BLaER1 treated with 17β-estradiol and CSF1 and Interleukin-3, amounts not matched to agents 10 nM and 100 nM (cell line): ENCODE data around the gene PARVB.

Experiments used
- H3K27ac ChIP-seq, 11 experiments: shearing (Covaris generic); formaldehyde crosslinking; 2 replicates each; pipeline ENCODE4 v1.8.1; 2022
- H3K27me3 ChIP-seq, 11 experiments: shearing (Covaris generic); formaldehyde crosslinking; 2 replicates each; pipeline ENCODE4 v1.8.1; 2022
- H3K36me3 ChIP-seq, 11 experiments: shearing (Covaris generic); formaldehyde crosslinking; 2 replicates each; pipeline ENCODE4 v1.8.1; 2022
- H3K4me1 ChIP-seq, 10 experiments: shearing (Covaris generic); formaldehyde crosslinking; 2 replicates each; pipeline ENCODE4 v1.8.1; 2022
- H3K4me2 ChIP-seq, 11 experiments: shearing (Covaris generic); formaldehyde crosslinking; 2 replicates each; pipeline ENCODE4 v1.8.1; 2022
- H3K4me3 ChIP-seq, 10 experiments: shearing (Covaris generic); formaldehyde crosslinking; 2 replicates each; pipeline ENCODE4 v1.8.1; 2022
- H3K9ac ChIP-seq, 11 experiments: shearing (Covaris generic); formaldehyde crosslinking; 2 replicates each; pipeline ENCODE4 v1.8.1; 2022
- H3K9me3 ChIP-seq, 11 experiments: shearing (Covaris generic); formaldehyde crosslinking; replicated peaks in 1 of 11; 2 replicates each; pipeline ENCODE4 v1.8.1; 2022
- H4K20me1 ChIP-seq, 11 experiments: shearing (Covaris generic); formaldehyde crosslinking; 2 replicates each; pipeline ENCODE4 v1.8.1; 2022
- Cebpa-rat ChIP-seq, 11 experiments: shearing (Covaris generic); IDR thresholded peaks; 2 replicates each; pipeline ENCODE4 v1.8.1; 2022

Gene PARVB

DNA sequence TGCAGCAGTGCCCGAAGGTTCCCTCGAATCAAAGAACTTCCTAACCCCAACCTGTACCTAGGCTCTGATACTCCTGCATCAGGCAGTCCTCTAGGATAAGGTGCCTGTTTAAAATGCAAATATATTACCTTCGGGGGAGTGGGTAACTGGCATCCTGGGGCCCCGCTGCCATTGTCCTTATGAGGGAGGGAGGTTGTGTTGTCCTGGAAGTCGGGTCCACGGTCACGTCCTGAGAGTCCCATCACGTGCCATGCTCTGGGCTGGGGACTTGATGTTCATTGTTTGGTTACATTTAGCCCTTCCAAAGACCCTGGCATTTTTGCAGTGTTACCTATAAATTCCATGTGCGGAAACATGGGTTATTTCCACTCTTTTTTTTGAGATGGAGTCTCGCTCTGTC, 67.6 kb downstream of the PARVB start:
- peaks cover 0 to 43% (median 0%) of the 10 kb centered on the region in 11 experiments; a peak in 5 of 22 replicates for H3K36me3 ChIP-seq
- no peak for TF ChIP-seq Cebpa-rat (IDR thresholded peaks at IDR 0.05)
- peaks cover 0 to 9% (median under 1%) of the 10 kb centered on the region in 10 experiments; a peak in 6 of 20 replicates for H3K4me1 ChIP-seq
- H3K27ac ChIP-seq: no peak overlapping the region
- no peak overlapping the region for H3K4me3 ChIP-seq
- peaks cover 0 to 41% (median 0%) of the 10 kb centered on the region in 11 experiments; a peak in 4 of 22 replicates for H4K20me1 ChIP-seq
- no peak overlapping the region for H3K4me2 ChIP-seq
- H3K9me3 ChIP-seq: no peaks in the 10 kb centered on the region
- H3K9ac ChIP-seq: no peak overlapping the region
- H3K27me3 ChIP-seq: no peaks in the 10 kb centered on the region

DNA sequence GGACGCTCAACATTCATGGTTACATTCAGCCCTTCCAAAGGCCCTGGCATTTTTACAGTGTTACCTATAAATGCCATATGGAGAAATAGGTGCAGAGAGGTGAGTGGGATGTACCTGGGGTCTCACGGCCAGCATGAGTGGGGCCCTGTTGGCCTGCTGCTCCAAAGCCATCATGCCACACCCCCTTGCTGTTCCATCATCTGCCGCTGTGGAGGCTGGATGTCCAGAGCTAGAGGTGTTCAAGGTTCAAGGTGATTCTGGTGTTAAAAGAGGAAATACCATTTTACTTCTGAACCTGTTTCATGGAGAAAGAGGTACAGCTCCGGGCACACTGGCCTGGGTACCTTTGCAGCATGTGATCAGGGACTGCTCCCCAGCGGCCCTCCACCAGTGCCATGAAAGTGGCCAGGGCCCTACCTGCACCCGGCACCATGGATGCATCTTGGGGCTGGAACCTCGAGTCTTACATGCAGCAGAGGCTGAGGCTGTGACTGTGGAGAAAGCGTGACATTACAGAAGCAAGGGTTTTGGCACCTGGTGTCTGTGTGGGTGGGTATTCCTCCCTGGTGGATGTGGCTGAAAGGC, 68.6 kb downstream of the PARVB start:
- TF ChIP-seq Cebpa-rat (IDR thresholded peaks at IDR 0.05): no peak
- Histone ChIP-seq H4K20me1 (peaks cover 0 to 40% (median 0%) of the 10 kb centered on the region in 11 experiments; a peak in 4 of 22 replicates), H3K36me3 (peaks cover 0 to 45% (median 0%) of the 10 kb centered on the region in 11 experiments; a peak in 5 of 22 replicates), H3K9me3 (no peaks in the 10 kb centered on the region), H3K9ac (no peak overlapping the region), H3K27me3 (no peaks in the 10 kb centered on the region), H3K4me2 (no peak overlapping the region), H3K4me1 (peaks cover 0 to 8% (median 0%) of the 10 kb centered on the region in 10 experiments; a peak in 3 of 20 replicates), H3K27ac (no peak overlapping the region), H3K4me3 (no peak overlapping the region)

- peaks cover 0 to 8% (median 0%) of the 10 kb centered on the region in 10 experiments; a peak in 3 of 20 replicates for H3K4me1 ChIP-seq
- no peaks in the 10 kb centered on the region for H3K9me3 ChIP-seq
- no peak for TF ChIP-seq Cebpa-rat (IDR thresholded peaks at IDR 0.05)
- peaks cover 0 to 48% (median 0%) of the 10 kb centered on the region in 11 experiments; a peak in 5 of 22 replicates for H3K36me3 ChIP-seq
- H3K4me2 ChIP-seq: no peak overlapping the region
- no peaks in the 10 kb centered on the region for H3K27me3 ChIP-seq
- H3K27ac ChIP-seq: no peak overlapping the region
- no peak overlapping the region for H3K9ac ChIP-seq
- H4K20me1 ChIP-seq: peaks cover 0 to 31% (median 0%) of the 10 kb centered on the region in 11 experiments; a peak in 4 of 22 replicates
- H3K4me3 ChIP-seq: no peak overlapping the region
Observed at GRCh38 chr22:44093791-44094190, 69.7 kb downstream of the PARVB start.

- no peak for TF ChIP-seq Cebpa-rat (IDR thresholded peaks at IDR 0.05)
- Histone ChIP-seq H3K9me3 (no peaks in the 10 kb centered on the region), H3K9ac (no peak overlapping the region), H3K4me3 (no peak overlapping the region), H3K27me3 (no peaks in the 10 kb centered on the region), H3K27ac (no peak overlapping the region), H4K20me1 (peaks cover 0 to 28% (median 0%) of the 10 kb centered on the region in 11 experiments; a peak in 4 of 22 replicates), H3K36me3 (peaks cover 0 to 56% (median 0%) of the 10 kb centered on the region in 11 experiments; a peak in 5 of 22 replicates), H3K4me2 (no peak overlapping the region), H3K4me1 (peaks cover 0 to 8% (median 0%) of the 10 kb centered on the region in 10 experiments; a peak in 3 of 20 replicates)
Observed at GRCh38 chr22:44094751-44095302, 70.7 kb downstream of the PARVB start.

GRCh38 chr22:44096736-44097135, 72.6 kb downstream of the PARVB start:
- no peaks in the 10 kb centered on the region for H3K4me1 ChIP-seq

GRCh38 chr22:44097263-44098020, 73.3 kb downstream of the PARVB start:
- Histone ChIP-seq H3K36me3 (peaks cover 0 to 73% (median 0%) of the 10 kb centered on the region in 11 experiments; a peak in 5 of 22 replicates), H3K27me3 (no peaks in the 10 kb centered on the region), H3K4me1 (no peaks in the 10 kb centered on the region), H4K20me1 (peaks cover 0 to 8% (median 0%) of the 10 kb centered on the region in 11 experiments; a peak in 1 of 22 replicates), H3K9me3 (peaks cover 0 to 5% (median 0%) of the 10 kb centered on the region in 11 experiments; a peak in 2 of 22 replicates), H3K4me2 (no peak overlapping the region), H3K4me3 (no peak overlapping the region), H3K9ac (no peak overlapping the region; a peak in 1 of 22 replicates), H3K27ac (no peak overlapping the region)
- no peak for TF ChIP-seq Cebpa-rat (IDR thresholded peaks at IDR 0.05)

More at GRCh38 chr22:44096736-44097135, 72.6 kb downstream of the PARVB start:
- H3K27ac ChIP-seq: no peak overlapping the region
- no peak overlapping the region for H3K4me3 ChIP-seq
- H3K9me3 ChIP-seq: 0 out of 22 replicates have a peak, but pooled peaks cover 0 to under 1% (median 0%) of the 10 kb centered on the region in 11 experiments
- H3K4me2 ChIP-seq: no peak overlapping the region
- peaks cover 0 to 66% (median 0%) of the 10 kb centered on the region in 11 experiments; a peak in 5 of 22 replicates for H3K36me3 ChIP-seq
- no peak for TF ChIP-seq Cebpa-rat (IDR thresholded peaks at IDR 0.05)
- no peaks in the 10 kb centered on the region for H3K27me3 ChIP-seq
- no peak overlapping the region for H3K9ac ChIP-seq
- peaks cover 0 to 10% (median 0%) of the 10 kb centered on the region in 11 experiments; a peak in 3 of 22 replicates for H4K20me1 ChIP-seq

DNA sequence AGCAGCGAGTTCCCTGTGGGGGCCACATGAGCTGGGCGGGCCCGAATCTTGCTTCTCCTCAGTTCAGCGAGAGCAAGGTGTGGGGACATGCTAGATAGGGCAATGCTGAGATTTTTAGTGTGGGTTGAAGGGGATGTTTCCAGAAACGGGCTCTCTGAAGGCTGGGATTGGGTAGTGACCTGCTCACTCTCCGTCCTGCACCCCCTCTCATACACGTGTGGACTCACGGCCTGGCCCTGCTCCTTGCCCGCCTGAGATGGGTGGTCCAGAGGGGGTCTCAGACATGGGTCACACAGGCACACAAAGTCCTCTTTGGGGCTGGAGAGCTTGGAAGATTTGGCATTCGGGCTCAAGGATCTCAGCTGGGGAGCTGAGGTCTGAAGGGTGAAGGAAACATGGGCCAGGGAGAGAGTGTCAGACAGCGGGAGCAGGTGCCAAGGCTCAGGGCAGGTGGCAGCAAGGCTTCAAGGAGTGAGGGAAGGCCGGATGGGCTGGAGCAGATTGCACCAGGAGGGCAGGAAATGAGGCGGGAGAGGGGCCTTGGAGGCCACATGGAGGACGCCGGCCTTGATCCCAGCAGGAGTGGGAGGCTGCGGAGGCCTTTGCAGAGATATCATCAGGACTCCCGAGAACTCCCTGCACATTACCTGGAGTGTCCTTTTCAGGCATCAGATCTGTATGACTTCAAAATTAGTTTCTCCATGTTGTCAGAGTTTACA, 74.1 kb downstream of the PARVB start:
- H3K27me3 ChIP-seq: no peaks in the 10 kb centered on the region
- peaks cover 0 to 5% (median 0%) of the 10 kb centered on the region in 11 experiments; a peak in 2 of 22 replicates for H3K9me3 ChIP-seq
- no peak overlapping the region for H3K27ac ChIP-seq
- no peak overlapping the region for H3K4me3 ChIP-seq
- no peak overlapping the region; a peak in 1 of 22 replicates for H3K9ac ChIP-seq
- no peak overlapping the region for H3K4me2 ChIP-seq
- H4K20me1 ChIP-seq: peaks cover 0 to under 1% (median 0%) of the 10 kb centered on the region in 11 experiments; a peak in 1 of 22 replicates
- H3K36me3 ChIP-seq: peaks cover 0 to 81% (median 0%) of the 10 kb centered on the region in 11 experiments; a peak in 5 of 22 replicates
- TF ChIP-seq Cebpa-rat (IDR thresholded peaks at IDR 0.05): no peak
- H3K4me1 ChIP-seq: no peaks in the 10 kb centered on the region; a peak in 2 of 20 replicates

DNA sequence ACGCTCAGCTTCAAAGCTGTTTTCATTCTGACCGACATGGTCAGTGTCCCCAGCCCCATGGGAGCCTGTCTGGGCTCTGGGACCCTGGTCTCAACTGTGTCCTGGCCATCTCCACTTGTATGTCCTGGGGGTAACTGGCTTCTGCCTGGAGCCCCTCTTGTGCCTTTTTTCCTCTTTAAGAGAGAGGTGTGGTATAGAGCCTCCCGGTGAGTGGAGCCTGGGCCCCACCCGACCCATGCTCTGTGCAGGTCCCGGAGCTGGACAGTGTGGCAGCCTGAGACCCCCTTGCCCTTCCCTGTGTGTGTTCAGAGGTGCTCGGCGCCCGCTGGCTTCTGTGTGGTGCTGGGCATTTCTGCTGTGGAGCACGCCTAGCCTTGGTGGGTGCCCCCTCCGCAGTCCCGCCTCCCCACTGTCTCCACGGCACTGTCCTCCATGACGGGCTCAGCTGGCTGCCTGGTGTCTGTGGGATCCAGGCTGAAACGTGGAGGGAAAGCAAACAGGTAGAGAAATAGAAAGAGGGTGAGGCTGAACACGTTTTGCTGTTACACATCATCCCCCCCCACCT, 74.9 kb downstream of the PARVB start:
- Histone ChIP-seq H3K4me1 (peaks cover 0 to 7% (median 0%) of the 10 kb centered on the region in 10 experiments; a peak in 6 of 20 replicates), H3K27ac (no peak overlapping the region), H3K36me3 (peaks cover 0 to 85% (median 0%) of the 10 kb centered on the region in 11 experiments; a peak in 6 of 22 replicates), H3K27me3 (no peaks in the 10 kb centered on the region), H3K4me3 (no peak overlapping the region), H3K9me3 (peaks cover 0 to 5% (median 0%) of the 10 kb centered on the region in 11 experiments; a peak in 2 of 22 replicates), H4K20me1 (no peaks in the 10 kb centered on the region), H3K9ac (no peak overlapping the region), H3K4me2 (no peak overlapping the region)
- no peak for TF ChIP-seq Cebpa-rat (IDR thresholded peaks at IDR 0.05)
